HepG2 (cell line): ENCODE measurements around the gene STK11. TPM values are rescaled to one million over a fixed set of nuclear protein-coding genes. Genes with fewer than 3 reads are reported as not detected.

ENCODE experiments used
- ATAC-seq: fragments of 200-7000 bp; cut with Tn5 transposase; 3 replicates; pipeline ENCODE4 v1.9.1; 2020; ENCODE audit warnings: mild to moderate bottlenecking, moderate library complexity
- BruUV-seq: library from RNA; stranded (reverse); fragments of 400-500 nt; replicated peaks from 2 replicates; lab custom pipeline; 2021; lab: Mats Ljungman, UMichigan
- CTCF ChIA-PET: fragments of 300-600 bp; formaldehyde crosslinking; extraction: SDS; loops from one replicate; lab custom pipeline; 2021; ENCODE audit warnings: low total read pairs, inconsistent platforms, low intra/inter-chr PET ratio; lab: Yijun Ruan, JAX
- POLR2A ChIA-PET: fragments of 350-600 bp; sonication (Branson Sonifier 250); formaldehyde crosslinking; loops from one replicate; lab custom pipeline; 2020; ENCODE audit warnings: antibody characterized with exemption, inconsistent platforms; lab: Yijun Ruan, JAX
- DNase-seq: peaks from one replicate; pipeline ENCODE4 v3.0.0-alpha.2; 2015; ENCODE audit warnings: low spot score
- FAIRE-seq: peaks from 3 replicates; lab custom pipeline; 2011; peaks lifted over from hg19 to GRCh38; lab: Jason Lieb, UNC
- H2AFZ ChIP-seq: one replicate; pipeline ENCODE4 v1.6.1; 2011; ENCODE audit warnings: low read length, inconsistent platforms
- H3K27ac ChIP-seq: fragments of 300-600 bp; 3 replicates; pipeline ENCODE4 v1.8.0; 2011; ENCODE audit warnings: mixed run types, mild to moderate bottlenecking, mixed read lengths, low read length, inconsistent platforms; ENCODE audit not compliant: insufficient read depth; ENCODE audit errors: extremely low read length
- H3K27me3 ChIP-seq, 2 experiments: fragments of 200-600 bp in 1 of 2; 2 replicates in 1 of 2; 3 replicates in 1 of 2; pipeline versions ENCODE4 v1.6.0 to v1.8.0; 2011; ENCODE audit warnings: low read length in 2 of 2, mild to moderate bottlenecking in 2 of 2, moderate library complexity in 2 of 2, inconsistent platforms in 1 of 2; ENCODE audit not compliant: insufficient read depth in 2 of 2, control insufficient read depth in 1 of 2
- H3K36me3 ChIP-seq, 2 experiments: fragments of 200-600 bp in 1 of 2; replicated peaks in 1 of 2; 2 replicates in 1 of 2; 3 replicates in 1 of 2; pipeline versions ENCODE4 v1.5.1 to v1.8.0; 2011; ENCODE audit warnings: low read length in 2 of 2, inconsistent platforms in 1 of 2; ENCODE audit not compliant: insufficient read depth in 2 of 2, control insufficient read depth in 1 of 2
- H3K4me1 ChIP-seq: 2 replicates; pipeline ENCODE4 v1.5.1; 2012; ENCODE audit warnings: low read length, inconsistent platforms; ENCODE audit not compliant: insufficient read depth
- H3K4me2 ChIP-seq: 2 replicates; pipeline ENCODE4 v1.6.0; 2011; ENCODE audit warnings: low read depth, low read length, inconsistent platforms
- H3K4me3 ChIP-seq, 3 experiments: fragments of 200-600 bp in 1 of 3; sonication (generic), shearing (Covaris generic) in 1 of 3; replicated peaks in 1 of 3; 2 replicates each; pipeline ENCODE4 v1.5.1; 2011 to 2016; ENCODE audit warnings: low read length in 3 of 3, inconsistent platforms in 2 of 3, low read depth in 2 of 3, mild to moderate bottlenecking in 2 of 3, control low read depth in 1 of 3, mixed read lengths in 1 of 3; ENCODE audit not compliant: insufficient read depth in 1 of 3
- H3K79me2 ChIP-seq: one replicate; pipeline ENCODE4 v1.6.1; 2011; ENCODE audit warnings: low read length, inconsistent platforms; ENCODE audit not compliant: insufficient read depth
- H3K9ac ChIP-seq: 2 replicates; pipeline ENCODE4 v1.6.0; 2011; ENCODE audit warnings: mild to moderate bottlenecking, low read depth, low read length, inconsistent platforms; ENCODE audit not compliant: insufficient read depth
- H3K9me3 ChIP-seq: 2 replicates; pipeline ENCODE4 v1.5.1; 2012; ENCODE audit warnings: mild to moderate bottlenecking, low read length
- H4K20me1 ChIP-seq: 2 replicates; pipeline ENCODE4 v1.6.0; 2011; ENCODE audit warnings: inconsistent platforms, mild to moderate bottlenecking, low read length, moderate library complexity; ENCODE audit not compliant: insufficient read depth
- ATF7 ChIP-seq, 2 experiments: fragments of 450-650 bp in 1 of 2; sonication (generic) in 1 of 2; formaldehyde crosslinking in 1 of 2; IDR thresholded peaks; 2 replicates each; pipeline versions ENCODE4 v1.4.0 to v1.6.1; 2016 to 2020; ENCODE audit warnings: antibody characterized with exemption in 1 of 2, mild to moderate bottlenecking in 1 of 2, missing genetic modification reagents in 1 of 2
- HNRNPLL ChIP-seq: fragments of 200-400 bp; formaldehyde crosslinking; IDR thresholded peaks from 2 replicates; pipeline ENCODE4 v1.6.1; 2017; ENCODE audit warnings: mild to moderate bottlenecking, low read depth, low read length; ENCODE audit not compliant: poor library complexity, severe bottlenecking
- JDP2 ChIP-seq: sonication (generic); formaldehyde crosslinking; IDR thresholded peaks from 2 replicates; pipeline ENCODE4 v1.8.1; 2022; ENCODE audit warnings: missing genetic modification reagents, borderline replicate concordance
- NR1H2 ChIP-seq: sonication (generic); formaldehyde crosslinking; IDR thresholded peaks from 2 replicates; pipeline ENCODE4 v1.8.1; 2022; ENCODE audit warnings: low read depth, missing genetic modification reagents, borderline replicate concordance
- SKI ChIP-seq: fragments of 450-650 bp; IDR thresholded peaks from one replicate; pipeline ENCODE4 v1.6.1; 2018; ENCODE audit warnings: mild to moderate bottlenecking; ENCODE audit not compliant: partially characterized antibody
- TP53 ChIP-seq: sonication (generic); formaldehyde crosslinking; conservative IDR thresholded peaks from 2 replicates; pipeline ENCODE4 v1.4.0; 2020; ENCODE audit warnings: missing genetic modification reagents
- TRAFD1 ChIP-seq: sonication (generic); formaldehyde crosslinking; IDR thresholded peaks from 2 replicates; pipeline ENCODE4 v1.5.1; 2020; ENCODE audit warnings: missing genetic modification reagents, mild to moderate bottlenecking, borderline replicate concordance
- TRIM22 ChIP-seq: fragments of 450-650 bp; IDR thresholded peaks from 2 replicates; pipeline ENCODE4 v1.6.1; 2017
- YEATS4 ChIP-seq: sonication (generic); formaldehyde crosslinking; IDR thresholded peaks from 2 replicates; pipeline ENCODE4 v1.4.0; 2020; ENCODE audit warnings: missing genetic modification reagents, borderline replicate concordance
- ZFP36 ChIP-seq: fragments of 150-350 bp; IDR thresholded peaks from 2 replicates; pipeline ENCODE4 v1.6.1; 2018; ENCODE audit warnings: borderline replicate concordance, low read length, low read depth; ENCODE audit not compliant: partially characterized antibody
- ZNF614 ChIP-seq: IDR thresholded peaks from 2 replicates; pipeline ENCODE4 v1.6.1; 2018; ENCODE audit warnings: missing biosample characterization, missing genetic modification reagents, inconsistent platforms, borderline replicate concordance
- ZNF740 ChIP-seq: sonication (generic); formaldehyde crosslinking; IDR thresholded peaks from 2 replicates; pipeline ENCODE4 v1.4.0; 2020; ENCODE audit warnings: missing genetic modification reagents
- WGBS: methylation state at CpG from one replicate; pipeline ENCODE4 v1.1.6; 2017; ENCODE audit warnings: low lambda C conversion rate; 5-methylcytosine and 5-hydroxymethylcytosine counted together
- in situ Hi-C: cut with HindIII; loops from 2 replicates; pipeline ENCODE4 v1.10.0; 2017; ENCODE audit warnings: low pct_unique_long_range_greater_than_20kb; ENCODE audit not compliant: extremely low pct_ligation_motif_present
- intact Hi-C: fragments of 100-400 bp; cut with micrococcal nuclease; formaldehyde crosslinking; loops from one replicate; pipeline ENCODE4 v1.10.0; 2022; ENCODE audit not compliant: unreplicated experiment
- polyA plus RNA-seq, 8 experiments: library from polyadenylated mRNA; depleted of rRNA in 3 of 8; stranded (reverse) in 7 of 8; unstranded in 1 of 8; fragments of >200 nt; fragmentation: Illumina TruSeq in 4 of 8; extraction: Trizol in 4 of 8; gene quantifications; 2 replicates each; pipeline versions ENCODE4 v1.2.1 to v1.2.3, GENCODE V29; 2011 to 2016; ENCODE audit warnings: low read depth in 4 of 8, missing spikeins in 1 of 8, mixed read lengths in 1 of 8; ENCODE audit not compliant: insufficient read depth in 1 of 8
- total RNA-seq, 5 experiments: library from RNA; depleted of rRNA; stranded (reverse); fragments of >200 nt; fragmentation: Illumina TruSeq; extraction: Trizol; gene quantifications; 2 replicates each; pipeline ENCODE4 v1.2.3, GENCODE V29; 2016; ENCODE audit warnings: low read depth in 1 of 5
- TF ChIP-seq, protein P1 (sequence below): IDR thresholded peaks from 2 replicates; pipeline ENCODE4 v1.6.1; 2012; ENCODE audit warnings: inconsistent platforms
- TF ChIP-seq, protein P2 (sequence below): sonication (generic); formaldehyde crosslinking; IDR thresholded peaks from 2 replicates; pipeline ENCODE4 v1.5.0; 2020; ENCODE audit warnings: mild to moderate bottlenecking, missing genetic modification reagents, moderate library complexity

STK11 gene
- total and polyA plus RNA-seq, 2 of the 13 experiments (the other 11 are each of a cell fraction or from before 2014, with no cell fraction given): 27.5 to 43.6 TPM

DNA sequence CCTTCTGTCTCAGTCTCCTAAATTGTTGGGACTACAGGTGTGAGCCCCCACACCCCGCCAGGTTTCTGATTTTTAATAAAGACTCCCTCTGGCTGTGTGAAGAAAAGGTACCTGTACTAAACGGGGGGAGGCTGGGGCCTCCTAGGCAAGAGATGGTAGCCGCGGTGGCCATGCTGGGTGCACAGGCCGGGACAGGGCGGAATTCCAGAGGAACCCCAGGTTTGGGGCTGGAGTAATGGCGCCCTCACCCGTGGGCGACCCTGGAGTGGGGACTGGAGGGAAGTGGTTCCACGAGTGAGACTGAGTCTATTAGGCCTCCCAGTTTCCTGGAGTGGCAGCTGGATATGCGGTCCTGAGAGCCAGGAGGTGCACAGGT is 33.8 kb downstream of the STK11 start (continued):
- TF ChIP-seq TRAFD1 (CRISPR knock-in tag) (no peak), ZFP36 (no peak), ZNF740 (0 out of 2 replicates have a peak, but pooled peaks have one; percentile 26)
- TF ChIP-seq, all 625 proteins: peak for 2

DNA sequence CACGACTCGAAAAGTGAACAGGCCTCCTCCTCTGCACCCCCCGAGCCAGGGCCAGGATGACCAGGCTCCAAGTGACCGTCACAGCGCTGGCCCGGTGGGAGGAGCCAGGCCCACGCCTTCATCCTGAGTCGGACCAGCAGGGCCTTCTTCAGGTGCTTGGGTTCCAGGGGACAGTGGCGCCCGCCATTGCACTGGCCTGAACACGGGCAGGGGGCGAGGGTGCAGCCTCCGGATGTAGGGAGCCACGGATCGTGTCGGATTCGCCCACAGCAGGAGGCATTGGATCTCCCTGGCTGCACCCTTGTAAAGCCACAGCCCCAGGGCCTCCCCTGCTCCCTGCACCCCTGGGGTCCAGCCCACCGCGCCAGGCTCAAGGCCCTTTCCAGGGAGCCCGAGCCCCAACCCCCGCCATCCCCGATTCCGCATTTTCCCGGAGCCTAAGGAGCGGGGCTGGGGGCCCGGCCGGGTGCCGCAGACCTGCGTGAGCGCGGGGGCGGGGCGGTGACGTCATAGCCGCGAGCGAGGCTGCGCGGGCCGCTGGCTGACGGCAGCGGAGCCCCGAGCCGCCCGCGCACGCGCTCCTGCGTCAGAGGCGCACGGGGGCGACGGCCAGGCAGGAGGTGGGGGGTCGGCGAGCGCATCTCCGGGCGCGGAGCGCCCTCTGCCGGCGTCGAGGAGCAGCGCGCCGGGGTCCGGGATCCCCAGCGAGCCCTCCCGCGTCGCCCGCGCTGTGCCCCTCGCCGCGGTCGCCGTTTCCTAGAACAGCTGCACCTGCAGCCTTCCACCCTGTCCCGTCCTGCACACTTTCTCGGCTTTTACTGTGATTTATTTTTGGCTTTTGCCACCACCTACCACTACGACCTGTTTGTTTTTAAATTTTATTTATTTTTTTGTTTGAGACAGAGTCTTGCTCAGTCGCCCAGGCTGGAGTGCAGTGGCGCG is 34.5 kb downstream of the STK11 start:
- intact Hi-C loops: no loop called here
- ChIA-PET CTCF (interaction anchor here (0.9 to 2.2 kb wide), 3 partner anchors 17 to 22 kb away, joined by 3 to 17 read pairs (median 4); no protein-coding TSS in a partner anchor), POLR2A (interaction anchor here (1.0 to 10.1 kb wide), 7 partner anchors 8 to 127 kb away, joined by 3 to 469 read pairs (median 6); partner anchors contain the start of gene CIRBP)
- Histone ChIP-seq H2AFZ (no peak overlapping the region), H3K4me2 (peak overlapping the region; percentile 81), H3K4me3 (peak overlapping the region; percentile 42 to 66 (median 46); a peak in 5 of 6 replicates), H3K27ac (peak overlapping the region; percentile 21), H3K9me3 (no peaks in the 10 kb centered on the region), H3K9ac (peak overlapping the region; percentile 61), H3K79me2 (peaks cover 22% of the 10 kb centered on the region), H3K27me3 (no peaks in the 10 kb centered on the region), H3K4me1 (peaks cover 52% of the 10 kb centered on the region), H4K20me1 (no peaks in the 10 kb centered on the region), H3K36me3 (no peaks in the 10 kb centered on the region; a peak in 1 of 5 replicates)
- FAIRE-seq (no peak), DNase-seq (peak; percentile 62), ATAC-seq (no peak; the same call in 1 of the 3 replicates)
- WGBS: 5% methylated on average over 25 of the region's 84 CpGs
- in situ Hi-C loops: loop anchor here (5.0 kb wide), 1 partner anchor 37 kb away; the partner anchor contains the start of gene FAM174C
- TSS peak; percentile 60 for BruUV-seq
- TF ChIP-seq TP53 (CRISPR knock-in tag) (no peak), TRIM22 (no peak), NR1H2 (0 out of 2 replicates have a peak, but pooled peaks have one; percentile 68), ZNF614 (CRISPR knock-in tag) (no peak), HNRNPLL (peak; percentile 94), JDP2 (CRISPR knock-in tag) (no peak), YEATS4 (CRISPR knock-in tag) (0 out of 2 replicates have a peak, but pooled peaks have one; percentile 11), SKI (peak; percentile 65), ATF7 (IDR thresholded peaks at IDR 0.05) (peak; percentile 90), ATF7 (CRISPR knock-in tag; IDR thresholded peaks at IDR 0.05) (peak; percentile 85)
- TF ChIP-seq, protein P1, sequence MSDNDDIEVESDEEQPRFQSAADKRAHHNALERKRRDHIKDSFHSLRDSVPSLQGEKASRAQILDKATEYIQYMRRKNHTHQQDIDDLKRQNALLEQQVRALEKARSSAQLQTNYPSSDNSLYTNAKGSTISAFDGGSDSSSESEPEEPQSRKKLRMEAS: peak; percentile 76
- TF ChIP-seq, protein P2, sequence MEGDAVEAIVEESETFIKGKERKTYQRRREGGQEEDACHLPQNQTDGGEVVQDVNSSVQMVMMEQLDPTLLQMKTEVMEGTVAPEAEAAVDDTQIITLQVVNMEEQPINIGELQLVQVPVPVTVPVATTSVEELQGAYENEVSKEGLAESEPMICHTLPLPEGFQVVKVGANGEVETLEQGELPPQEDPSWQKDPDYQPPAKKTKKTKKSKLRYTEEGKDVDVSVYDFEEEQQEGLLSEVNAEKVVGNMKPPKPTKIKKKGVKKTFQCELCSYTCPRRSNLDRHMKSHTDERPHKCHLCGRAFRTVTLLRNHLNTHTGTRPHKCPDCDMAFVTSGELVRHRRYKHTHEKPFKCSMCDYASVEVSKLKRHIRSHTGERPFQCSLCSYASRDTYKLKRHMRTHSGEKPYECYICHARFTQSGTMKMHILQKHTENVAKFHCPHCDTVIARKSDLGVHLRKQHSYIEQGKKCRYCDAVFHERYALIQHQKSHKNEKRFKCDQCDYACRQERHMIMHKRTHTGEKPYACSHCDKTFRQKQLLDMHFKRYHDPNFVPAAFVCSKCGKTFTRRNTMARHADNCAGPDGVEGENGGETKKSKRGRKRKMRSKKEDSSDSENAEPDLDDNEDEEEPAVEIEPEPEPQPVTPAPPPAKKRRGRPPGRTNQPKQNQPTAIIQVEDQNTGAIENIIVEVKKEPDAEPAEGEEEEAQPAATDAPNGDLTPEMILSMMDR: peak; percentile 81
